SK-N-SH treated with all-trans-retinoic acid at 6 μM for 48 hours (cell line): Measurements from ENCODE around the gene FSTL1.

Source experiments
- ARNTL ChIP-seq: fragments of 450-650 bp; formaldehyde crosslinking; IDR thresholded peaks from 2 replicates; pipeline ENCODE4 v1.5.0; 2020; ENCODE audit warnings: low read depth, mild to moderate bottlenecking, moderate library complexity, borderline replicate concordance
- GLIS3 ChIP-seq: fragments of 250-450 bp; sonication (Bioruptor Pico); IDR thresholded peaks from 2 replicates; pipeline ENCODE4 v1.5.0; 2020; ENCODE audit warnings: mild to moderate bottlenecking, moderate library complexity
- ISL1 ChIP-seq: fragments of 250-450 bp; sonication (Bioruptor Pico); IDR thresholded peaks from 2 replicates; pipeline ENCODE4 v2.1.2; 2022; ENCODE audit warnings: mild to moderate bottlenecking, moderate library complexity
- OSR1 ChIP-seq: fragments of 250-450 bp; sonication (Bioruptor Pico); IDR thresholded peaks from 2 replicates; pipeline ENCODE4 v1.8.0; 2022; ENCODE audit warnings: moderate library complexity, mild to moderate bottlenecking, inconsistent platforms
- PATZ1 ChIP-seq: fragments of 250-450 bp; sonication (Bioruptor Pico); IDR thresholded peaks from 2 replicates; pipeline ENCODE4 v1.8.0; 2020; ENCODE audit warnings: mild to moderate bottlenecking, moderate library complexity, borderline replicate concordance
- PPARA ChIP-seq: fragments of 250-450 bp; sonication (Bioruptor Pico); IDR thresholded peaks from 2 replicates; pipeline ENCODE4 v1.5.0; 2020; ENCODE audit warnings: mild to moderate bottlenecking, borderline replicate concordance
- RARB ChIP-seq: fragments of 250-450 bp; sonication (Bioruptor Pico); IDR thresholded peaks from 2 replicates; pipeline ENCODE4 v1.8.0; 2021; ENCODE audit warnings: mild to moderate bottlenecking, moderate library complexity
- TOX ChIP-seq: fragments of 250-450 bp; sonication (Bioruptor Pico); IDR thresholded peaks from 2 replicates; pipeline ENCODE4 v1.8.0; 2021; ENCODE audit warnings: mild to moderate bottlenecking, moderate library complexity, borderline replicate concordance
- ZC3H10 ChIP-seq: fragments of 250-450 bp; sonication (Bioruptor Pico); IDR thresholded peaks from 2 replicates; pipeline ENCODE4 v1.5.1; 2021; ENCODE audit warnings: mild to moderate bottlenecking, moderate library complexity
- ZFP3 ChIP-seq: fragments of 250-450 bp; sonication (Bioruptor Pico); IDR thresholded peaks from 2 replicates; pipeline ENCODE4 v1.5.0; 2020; ENCODE audit warnings: mild to moderate bottlenecking, moderate library complexity
- ZNF565 ChIP-seq: fragments of 450-650 bp; formaldehyde crosslinking; conservative IDR thresholded peaks from 2 replicates; pipeline ENCODE4 v1.5.0; 2020; ENCODE audit warnings: low read depth, mild to moderate bottlenecking, moderate library complexity
- TF ChIP-seq, protein P1 (sequence below): fragments of 250-450 bp; sonication (Bioruptor Pico); IDR thresholded peaks from 2 replicates; pipeline ENCODE4 v1.8.0; 2021; ENCODE audit warnings: low read depth, mild to moderate bottlenecking, moderate library complexity, borderline replicate concordance
- TF ChIP-seq, protein P2 (sequence below): fragments of 250-450 bp; sonication (Bioruptor Pico); IDR thresholded peaks from 2 replicates; pipeline ENCODE4 v1.5.1; 2020; ENCODE audit warnings: low read depth, mild to moderate bottlenecking, moderate library complexity

GRCh38 chr3:120457827-120458226, 7.0 kb upstream of the FSTL1 start:
- TF ChIP-seq OSR1 (no peak), ZNF565 (CRISPR knock-in tag) (no peak), RARB (CRISPR knock-in tag) (no peak), ISL1 (CRISPR knock-in tag) (no peak), ARNTL (no peak), PATZ1 (CRISPR knock-in tag) (no peak), GLIS3 (CRISPR knock-in tag) (no peak), ZFP3 (CRISPR knock-in tag) (no peak), PPARA (CRISPR knock-in tag) (no peak), TOX (CRISPR knock-in tag) (no peak), ZC3H10 (CRISPR knock-in tag) (no peak)
- TF ChIP-seq, protein P1, sequence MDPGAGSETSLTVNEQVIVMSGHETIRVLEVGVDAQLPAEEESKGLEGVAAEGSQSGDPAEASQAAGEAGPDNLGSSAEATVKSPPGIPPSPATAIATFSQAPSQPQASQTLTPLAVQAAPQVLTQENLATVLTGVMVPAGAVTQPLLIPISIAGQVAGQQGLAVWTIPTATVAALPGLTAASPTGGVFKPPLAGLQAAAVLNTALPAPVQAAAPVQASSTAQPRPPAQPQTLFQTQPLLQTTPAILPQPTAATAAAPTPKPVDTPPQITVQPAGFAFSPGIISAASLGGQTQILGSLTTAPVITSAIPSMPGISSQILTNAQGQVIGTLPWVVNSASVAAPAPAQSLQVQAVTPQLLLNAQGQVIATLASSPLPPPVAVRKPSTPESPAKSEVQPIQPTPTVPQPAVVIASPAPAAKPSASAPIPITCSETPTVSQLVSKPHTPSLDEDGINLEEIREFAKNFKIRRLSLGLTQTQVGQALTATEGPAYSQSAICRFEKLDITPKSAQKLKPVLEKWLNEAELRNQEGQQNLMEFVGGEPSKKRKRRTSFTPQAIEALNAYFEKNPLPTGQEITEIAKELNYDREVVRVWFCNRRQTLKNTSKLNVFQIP: no peak
- TF ChIP-seq, protein P2, sequence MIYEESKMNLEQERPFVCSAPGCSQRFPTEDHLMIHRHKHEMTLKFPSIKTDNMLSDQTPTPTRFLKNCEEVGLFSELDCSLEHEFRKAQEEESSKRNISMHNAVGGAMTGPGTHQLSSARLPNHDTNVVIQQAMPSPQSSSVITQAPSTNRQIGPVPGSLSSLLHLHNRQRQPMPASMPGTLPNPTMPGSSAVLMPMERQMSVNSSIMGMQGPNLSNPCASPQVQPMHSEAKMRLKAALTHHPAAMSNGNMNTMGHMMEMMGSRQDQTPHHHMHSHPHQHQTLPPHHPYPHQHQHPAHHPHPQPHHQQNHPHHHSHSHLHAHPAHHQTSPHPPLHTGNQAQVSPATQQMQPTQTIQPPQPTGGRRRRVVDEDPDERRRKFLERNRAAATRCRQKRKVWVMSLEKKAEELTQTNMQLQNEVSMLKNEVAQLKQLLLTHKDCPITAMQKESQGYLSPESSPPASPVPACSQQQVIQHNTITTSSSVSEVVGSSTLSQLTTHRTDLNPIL (CRISPR knock-in tag): no peak
